GM12878 (cell line): Measurements from ENCODE around the gene CACNA1I. TPM values are rescaled to one million over a fixed set of nuclear protein-coding genes. Genes with fewer than 3 reads are reported as not detected.
A peak's percentile ranks its signal among the peaks of the same experiment; 100 is the strongest.

Source experiments
- ASH2L ChIP-seq: fragments of 300-600, 200-600 bp; sonication (generic); IDR thresholded peaks from 2 replicates; pipeline ENCODE4 v1.6.1; 2017; ENCODE audit warnings: low read depth, mild to moderate bottlenecking, borderline replicate concordance
- ATF7 ChIP-seq: fragments of 450-650 bp; IDR thresholded peaks from 2 replicates; pipeline ENCODE4 v1.6.1; 2016; ENCODE audit warnings: low read depth, mild to moderate bottlenecking
- CBX5 ChIP-seq: sonication (generic); IDR thresholded peaks from 2 replicates; pipeline ENCODE4 v1.6.1; 2016; ENCODE audit warnings: low read depth, moderate library complexity, mild to moderate bottlenecking, inconsistent platforms
- CHD1 ChIP-seq: IDR thresholded peaks from 2 replicates; pipeline ENCODE4 v1.6.1; 2012; ENCODE audit warnings: low read depth, low read length, improper control_type of control experiment
- CREB1 ChIP-seq: IDR thresholded peaks from 2 replicates; pipeline ENCODE4 v1.6.1; 2012; ENCODE audit warnings: low read depth, mild to moderate bottlenecking, inconsistent platforms
- FOXK2 ChIP-seq: fragments of 450-650 bp; IDR thresholded peaks from 2 replicates; pipeline ENCODE4 v1.6.1; 2017; ENCODE audit warnings: mild to moderate bottlenecking, moderate library complexity
- HCFC1 ChIP-seq: fragments of 150-350 bp; IDR thresholded peaks from 2 replicates; pipeline ENCODE4 v1.6.1; 2014; ENCODE audit warnings: low read length
- IKZF2 ChIP-seq, 2 experiments: fragments of 450-650 bp; IDR thresholded peaks; 2 replicates each; pipeline ENCODE4 v1.6.1; 2017; ENCODE audit warnings: mild to moderate bottlenecking in 2 of 2, moderate library complexity in 2 of 2
- MYB ChIP-seq: fragments of 150-350 bp; IDR thresholded peaks from 2 replicates; pipeline ENCODE4 v1.6.1; 2014; ENCODE audit warnings: mild to moderate bottlenecking, low read depth, low read length, borderline replicate concordance
- NFYB ChIP-seq: IDR thresholded peaks from 2 replicates; pipeline ENCODE4 v1.6.1; 2011; ENCODE audit warnings: low read depth, mild to moderate bottlenecking, low read length, improper control_type of control experiment, moderate library complexity; ENCODE audit not compliant: insufficient read depth
- SMAD5 ChIP-seq: IDR thresholded peaks from 2 replicates; pipeline ENCODE4 v1.6.1; 2016; ENCODE audit warnings: antibody characterized with exemption, low read depth
- SREBF2 ChIP-seq: IDR thresholded peaks from 2 replicates; pipeline ENCODE4 v1.6.1; 2012; ENCODE audit warnings: mild to moderate bottlenecking, low read length
- TARDBP ChIP-seq: IDR thresholded peaks from 2 replicates; pipeline ENCODE4 v1.6.1; 2016; ENCODE audit warnings: borderline replicate concordance
- ZNF217 ChIP-seq: fragments of 450-650 bp; IDR thresholded peaks from 2 replicates; pipeline ENCODE4 v1.6.1; 2017; ENCODE audit warnings: antibody characterized with exemption, mild to moderate bottlenecking
- polyA plus RNA-seq, 11 experiments: library from polyadenylated mRNA; depleted of rRNA in 4 of 11; unstranded in 6 of 11; stranded (reverse) in 5 of 11; fragments of >200 nt; fragmentation: Nextera tagmentation in 4 of 11; fragmentation: Illumina TruSeq in 1 of 11; extraction: Ambion mirVana in 4 of 11; extraction: Trizol in 1 of 11; gene quantifications; 1 replicate in 1 of 11; 2 replicates in 10 of 11; pipeline versions ENCODE4 v1.2.1 to v1.2.3, GENCODE V29; 2011 to 2016; ENCODE audit warnings: inconsistent platforms in 2 of 11, missing spikeins in 2 of 11, low read depth in 1 of 11
- total RNA-seq, 4 experiments: library from RNA; depleted of rRNA in 3 of 4; stranded (reverse); fragments of >200 nt in 3 of 4; fragmentation: Illumina TruSeq in 1 of 4; extraction: Trizol in 1 of 4; gene quantifications; 2 replicates each; pipeline versions ENCODE4 v1.2.1 to v1.2.3, GENCODE V29; 2013 to 2021
- TF ChIP-seq, protein P1 (sequence below): fragments of 450-650 bp; IDR thresholded peaks from 2 replicates; pipeline ENCODE4 v1.6.1; 2018; ENCODE audit warnings: borderline replicate concordance, mild to moderate bottlenecking; ENCODE audit not compliant: partially characterized antibody
- TF ChIP-seq, protein P2 (sequence below): IDR thresholded peaks from 2 replicates; pipeline ENCODE4 v1.6.1; 2012; ENCODE audit warnings: mild to moderate bottlenecking, low read depth, low read length
- TF ChIP-seq, protein P3 (sequence below): fragments of 450-650 bp; IDR thresholded peaks from 2 replicates; pipeline ENCODE4 v1.6.1; 2016; ENCODE audit warnings: mild to moderate bottlenecking, moderate library complexity, borderline replicate concordance
- TF ChIP-seq, protein P4 (sequence below): IDR thresholded peaks from 2 replicates; pipeline ENCODE4 v1.6.1; 2012; ENCODE audit warnings: low read depth, low read length, improper control_type of control experiment
- TF ChIP-seq, protein P5 (sequence below): fragments of 450-650 bp; IDR thresholded peaks from 2 replicates; pipeline ENCODE4 v1.6.1; 2014; ENCODE audit warnings: mild to moderate bottlenecking

The CACNA1I gene
- total and polyA plus RNA-seq, 10 of the 15 experiments (the other 5 are each of a cell fraction or from before 2014, with no cell fraction given) = 0.01 to 0.03 TPM; not detected in 8

DNA sequence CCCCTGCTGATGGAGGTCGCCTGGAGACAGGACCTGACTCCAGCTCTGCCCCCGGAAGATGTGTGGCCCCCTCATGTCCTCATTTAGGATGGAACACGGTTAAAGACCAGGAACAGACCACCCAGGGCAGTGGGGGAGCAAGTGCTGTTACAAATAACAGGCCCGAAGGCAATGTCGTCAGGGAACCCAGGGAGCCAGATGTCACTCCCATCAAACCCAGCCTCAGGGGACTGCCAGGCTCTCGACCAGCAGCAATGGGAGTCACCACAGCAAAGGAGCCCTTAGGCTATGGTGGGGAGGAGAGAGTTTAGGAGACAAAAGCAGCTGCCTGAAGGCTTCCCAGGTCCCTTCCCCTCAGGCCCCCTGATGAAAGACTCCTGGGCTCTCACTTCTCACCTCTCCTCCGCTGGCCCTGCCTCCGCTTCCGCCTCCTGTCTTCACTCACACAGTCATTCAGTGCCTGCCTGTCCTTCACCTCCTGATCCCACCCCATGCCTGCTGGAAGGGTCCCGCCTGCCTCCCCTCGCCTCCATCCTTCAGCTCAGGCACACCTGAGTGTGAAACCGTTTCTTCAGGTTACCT is 42.4 kb upstream of the CACNA1I start (continued):
- TF ChIP-seq ATF7 = no peak
- no peak for TF ChIP-seq ASH2L
- no peak for TF ChIP-seq NFYB
- no peak for TF ChIP-seq CHD1
- no peak for TF ChIP-seq CBX5
- TF ChIP-seq, protein P1, sequence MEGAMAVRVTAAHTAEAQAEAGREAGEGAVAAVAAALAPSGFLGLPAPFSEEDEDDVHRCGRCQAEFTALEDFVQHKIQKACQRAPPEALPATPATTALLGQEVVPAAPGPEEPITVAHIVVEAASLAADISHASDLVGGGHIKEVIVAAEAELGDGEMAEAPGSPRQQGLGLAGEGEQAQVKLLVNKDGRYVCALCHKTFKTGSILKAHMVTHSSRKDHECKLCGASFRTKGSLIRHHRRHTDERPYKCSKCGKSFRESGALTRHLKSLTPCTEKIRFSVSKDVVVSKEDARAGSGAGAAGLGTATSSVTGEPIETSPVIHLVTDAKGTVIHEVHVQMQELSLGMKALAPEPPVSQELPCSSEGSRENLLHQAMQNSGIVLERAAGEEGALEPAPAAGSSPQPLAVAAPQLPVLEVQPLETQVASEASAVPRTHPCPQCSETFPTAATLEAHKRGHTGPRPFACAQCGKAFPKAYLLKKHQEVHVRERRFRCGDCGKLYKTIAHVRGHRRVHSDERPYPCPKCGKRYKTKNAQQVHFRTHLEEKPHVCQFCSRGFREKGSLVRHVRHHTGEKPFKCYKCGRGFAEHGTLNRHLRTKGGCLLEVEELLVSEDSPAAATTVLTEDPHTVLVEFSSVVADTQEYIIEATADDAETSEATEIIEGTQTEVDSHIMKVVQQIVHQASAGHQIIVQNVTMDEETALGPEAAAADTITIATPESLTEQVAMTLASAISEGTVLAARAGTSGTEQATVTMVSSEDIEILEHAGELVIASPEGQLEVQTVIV = no peak
- TF ChIP-seq, protein P2, sequence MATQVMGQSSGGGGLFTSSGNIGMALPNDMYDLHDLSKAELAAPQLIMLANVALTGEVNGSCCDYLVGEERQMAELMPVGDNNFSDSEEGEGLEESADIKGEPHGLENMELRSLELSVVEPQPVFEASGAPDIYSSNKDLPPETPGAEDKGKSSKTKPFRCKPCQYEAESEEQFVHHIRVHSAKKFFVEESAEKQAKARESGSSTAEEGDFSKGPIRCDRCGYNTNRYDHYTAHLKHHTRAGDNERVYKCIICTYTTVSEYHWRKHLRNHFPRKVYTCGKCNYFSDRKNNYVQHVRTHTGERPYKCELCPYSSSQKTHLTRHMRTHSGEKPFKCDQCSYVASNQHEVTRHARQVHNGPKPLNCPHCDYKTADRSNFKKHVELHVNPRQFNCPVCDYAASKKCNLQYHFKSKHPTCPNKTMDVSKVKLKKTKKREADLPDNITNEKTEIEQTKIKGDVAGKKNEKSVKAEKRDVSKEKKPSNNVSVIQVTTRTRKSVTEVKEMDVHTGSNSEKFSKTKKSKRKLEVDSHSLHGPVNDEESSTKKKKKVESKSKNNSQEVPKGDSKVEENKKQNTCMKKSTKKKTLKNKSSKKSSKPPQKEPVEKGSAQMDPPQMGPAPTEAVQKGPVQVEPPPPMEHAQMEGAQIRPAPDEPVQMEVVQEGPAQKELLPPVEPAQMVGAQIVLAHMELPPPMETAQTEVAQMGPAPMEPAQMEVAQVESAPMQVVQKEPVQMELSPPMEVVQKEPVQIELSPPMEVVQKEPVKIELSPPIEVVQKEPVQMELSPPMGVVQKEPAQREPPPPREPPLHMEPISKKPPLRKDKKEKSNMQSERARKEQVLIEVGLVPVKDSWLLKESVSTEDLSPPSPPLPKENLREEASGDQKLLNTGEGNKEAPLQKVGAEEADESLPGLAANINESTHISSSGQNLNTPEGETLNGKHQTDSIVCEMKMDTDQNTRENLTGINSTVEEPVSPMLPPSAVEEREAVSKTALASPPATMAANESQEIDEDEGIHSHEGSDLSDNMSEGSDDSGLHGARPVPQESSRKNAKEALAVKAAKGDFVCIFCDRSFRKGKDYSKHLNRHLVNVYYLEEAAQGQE = no peak
- TF ChIP-seq HCFC1 = no peak
- TF ChIP-seq FOXK2 = no peak
- TF ChIP-seq SMAD5 = no peak
- TF ChIP-seq MYB = no peak
- no peak for TF ChIP-seq TARDBP
- TF ChIP-seq IKZF2 (IDR thresholded peaks at IDR 0.05) = peak in 1 of 2 experiments; percentile 15; a peak in 2 of 4 replicates
- no peak for TF ChIP-seq CREB1
- TF ChIP-seq ZNF217 = no peak
- TF ChIP-seq, protein P3, sequence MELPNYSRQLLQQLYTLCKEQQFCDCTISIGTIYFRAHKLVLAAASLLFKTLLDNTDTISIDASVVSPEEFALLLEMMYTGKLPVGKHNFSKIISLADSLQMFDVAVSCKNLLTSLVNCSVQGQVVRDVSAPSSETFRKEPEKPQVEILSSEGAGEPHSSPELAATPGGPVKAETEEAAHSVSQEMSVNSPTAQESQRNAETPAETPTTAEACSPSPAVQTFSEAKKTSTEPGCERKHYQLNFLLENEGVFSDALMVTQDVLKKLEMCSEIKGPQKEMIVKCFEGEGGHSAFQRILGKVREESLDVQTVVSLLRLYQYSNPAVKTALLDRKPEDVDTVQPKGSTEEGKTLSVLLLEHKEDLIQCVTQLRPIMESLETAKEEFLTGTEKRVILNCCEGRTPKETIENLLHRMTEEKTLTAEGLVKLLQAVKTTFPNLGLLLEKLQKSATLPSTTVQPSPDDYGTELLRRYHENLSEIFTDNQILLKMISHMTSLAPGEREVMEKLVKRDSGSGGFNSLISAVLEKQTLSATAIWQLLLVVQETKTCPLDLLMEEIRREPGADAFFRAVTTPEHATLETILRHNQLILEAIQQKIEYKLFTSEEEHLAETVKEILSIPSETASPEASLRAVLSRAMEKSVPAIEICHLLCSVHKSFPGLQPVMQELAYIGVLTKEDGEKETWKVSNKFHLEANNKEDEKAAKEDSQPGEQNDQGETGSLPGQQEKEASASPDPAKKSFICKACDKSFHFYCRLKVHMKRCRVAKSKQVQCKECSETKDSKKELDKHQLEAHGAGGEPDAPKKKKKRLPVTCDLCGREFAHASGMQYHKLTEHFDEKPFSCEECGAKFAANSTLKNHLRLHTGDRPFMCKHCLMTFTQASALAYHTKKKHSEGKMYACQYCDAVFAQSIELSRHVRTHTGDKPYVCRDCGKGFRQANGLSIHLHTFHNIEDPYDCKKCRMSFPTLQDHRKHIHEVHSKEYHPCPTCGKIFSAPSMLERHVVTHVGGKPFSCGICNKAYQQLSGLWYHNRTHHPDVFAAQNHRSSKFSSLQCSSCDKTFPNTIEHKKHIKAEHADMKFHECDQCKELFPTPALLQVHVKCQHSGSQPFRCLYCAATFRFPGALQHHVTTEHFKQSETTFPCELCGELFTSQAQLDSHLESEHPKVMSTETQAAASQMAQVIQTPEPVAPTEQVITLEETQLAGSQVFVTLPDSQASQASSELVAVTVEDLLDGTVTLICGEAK = no peak
- TF ChIP-seq, protein P4, sequence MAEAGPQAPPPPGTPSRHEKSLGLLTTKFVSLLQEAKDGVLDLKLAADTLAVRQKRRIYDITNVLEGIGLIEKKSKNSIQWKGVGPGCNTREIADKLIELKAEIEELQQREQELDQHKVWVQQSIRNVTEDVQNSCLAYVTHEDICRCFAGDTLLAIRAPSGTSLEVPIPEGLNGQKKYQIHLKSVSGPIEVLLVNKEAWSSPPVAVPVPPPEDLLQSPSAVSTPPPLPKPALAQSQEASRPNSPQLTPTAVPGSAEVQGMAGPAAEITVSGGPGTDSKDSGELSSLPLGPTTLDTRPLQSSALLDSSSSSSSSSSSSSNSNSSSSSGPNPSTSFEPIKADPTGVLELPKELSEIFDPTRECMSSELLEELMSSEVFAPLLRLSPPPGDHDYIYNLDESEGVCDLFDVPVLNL = no peak
- no peak for TF ChIP-seq SREBF2
- TF ChIP-seq, protein P5, sequence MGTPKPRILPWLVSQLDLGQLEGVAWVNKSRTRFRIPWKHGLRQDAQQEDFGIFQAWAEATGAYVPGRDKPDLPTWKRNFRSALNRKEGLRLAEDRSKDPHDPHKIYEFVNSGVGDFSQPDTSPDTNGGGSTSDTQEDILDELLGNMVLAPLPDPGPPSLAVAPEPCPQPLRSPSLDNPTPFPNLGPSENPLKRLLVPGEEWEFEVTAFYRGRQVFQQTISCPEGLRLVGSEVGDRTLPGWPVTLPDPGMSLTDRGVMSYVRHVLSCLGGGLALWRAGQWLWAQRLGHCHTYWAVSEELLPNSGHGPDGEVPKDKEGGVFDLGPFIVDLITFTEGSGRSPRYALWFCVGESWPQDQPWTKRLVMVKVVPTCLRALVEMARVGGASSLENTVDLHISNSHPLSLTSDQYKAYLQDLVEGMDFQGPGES = no peak
